ENCODE data around the gene MTHFD1L.

- no peak for TF ChIP-seq CTCF (conservative IDR thresholded peaks at IDR 0.05)
- TF ChIP-seq ZFX (IDR thresholded peaks at IDR 0.05): no peak
Measured at GRCh38 chr6:150840185-150840584, 25.3 kb upstream of the MTHFD1L start.

Data from C4-2B (cell line).